GM21529 (cell line): ENCODE data around the gene PRKCB.

Source experiments
- ATAC-seq: cut with Tn5 transposase; IDR thresholded peaks from one replicate; pipeline ENCODE4 v1.9.1; 2021; ENCODE audit not compliant: unreplicated experiment

PRKCB gene

DNA sequence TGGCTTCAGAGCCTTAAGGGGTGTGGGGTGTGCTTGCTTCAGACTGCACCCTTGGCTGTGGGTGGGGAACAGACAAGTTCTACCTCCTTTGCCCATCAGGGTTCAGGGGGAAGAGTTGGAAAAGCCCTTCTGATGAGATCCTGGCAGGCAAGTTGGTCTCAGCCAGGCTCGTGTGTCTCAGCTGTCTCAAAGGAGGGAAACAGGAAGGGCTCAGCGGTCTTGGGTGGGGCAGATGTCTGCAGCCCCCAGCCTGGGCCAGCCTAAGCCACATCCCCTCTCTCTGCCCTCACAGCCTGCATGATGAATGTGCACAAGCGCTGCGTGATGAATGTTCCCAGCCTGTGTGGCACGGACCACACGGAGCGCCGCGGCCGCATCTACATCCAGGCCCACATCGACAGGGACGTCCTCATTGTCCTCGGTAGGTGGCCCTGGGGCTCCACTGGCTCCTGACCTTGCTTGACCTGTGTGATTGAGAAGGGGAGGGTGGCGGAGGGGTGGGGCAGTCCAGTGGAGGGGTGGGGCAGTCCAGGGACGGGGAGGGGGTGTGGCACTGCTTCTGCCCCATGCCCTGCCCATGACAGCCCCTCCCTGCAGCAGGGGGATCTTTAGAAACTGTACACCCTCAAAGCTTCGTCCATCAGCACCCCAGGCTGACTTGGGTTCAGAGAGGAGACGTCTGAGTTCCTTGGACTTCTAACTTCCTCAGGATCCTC, 199.5 kb downstream of the PRKCB start:
- no peak for ATAC-seq

DNA sequence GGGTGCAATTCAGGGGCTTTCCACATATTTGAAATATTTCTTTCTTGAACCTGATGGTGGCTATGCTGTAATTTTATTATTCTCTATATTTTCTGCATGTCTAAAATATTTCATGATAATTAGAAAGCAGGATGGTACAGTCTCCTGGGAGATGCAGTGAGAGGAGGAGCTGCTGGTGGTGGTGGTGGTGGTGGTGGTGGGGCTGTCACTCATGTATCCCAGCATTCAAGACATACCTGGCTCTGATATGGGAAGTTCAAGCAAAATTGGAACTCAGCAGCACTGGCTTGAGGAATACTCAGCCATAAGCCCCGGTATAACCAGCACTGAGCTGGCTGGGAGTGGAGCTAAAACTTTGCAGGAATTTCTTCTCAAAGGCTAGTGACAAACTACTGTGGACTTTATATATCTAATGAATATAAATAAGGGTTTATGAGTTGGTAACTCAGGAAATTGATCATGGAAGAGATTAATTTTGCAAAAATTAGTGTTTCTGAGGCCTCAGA, 200.3 kb downstream of the PRKCB start:
- no peak for ATAC-seq

DNA sequence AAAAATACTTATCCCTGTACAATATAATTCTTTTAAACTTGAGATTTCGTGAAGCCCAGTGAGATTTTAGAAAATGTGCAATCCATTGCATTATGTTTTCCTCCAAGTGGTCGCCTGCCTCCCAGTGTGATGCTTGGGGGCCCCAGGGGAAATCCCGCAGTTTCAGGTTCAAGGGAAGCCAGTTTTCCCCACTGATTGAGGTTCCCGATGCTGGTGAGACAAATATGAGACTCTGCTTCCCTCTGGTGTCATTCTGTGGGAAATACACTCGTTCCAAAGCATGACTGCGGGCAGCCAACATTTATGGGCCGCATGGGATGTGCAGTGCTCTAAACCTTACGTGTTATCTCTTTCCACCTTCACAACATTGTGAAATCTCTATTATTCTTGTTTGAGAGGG, 200.8 kb downstream of the PRKCB start:
- ATAC-seq, result no peak

DNA sequence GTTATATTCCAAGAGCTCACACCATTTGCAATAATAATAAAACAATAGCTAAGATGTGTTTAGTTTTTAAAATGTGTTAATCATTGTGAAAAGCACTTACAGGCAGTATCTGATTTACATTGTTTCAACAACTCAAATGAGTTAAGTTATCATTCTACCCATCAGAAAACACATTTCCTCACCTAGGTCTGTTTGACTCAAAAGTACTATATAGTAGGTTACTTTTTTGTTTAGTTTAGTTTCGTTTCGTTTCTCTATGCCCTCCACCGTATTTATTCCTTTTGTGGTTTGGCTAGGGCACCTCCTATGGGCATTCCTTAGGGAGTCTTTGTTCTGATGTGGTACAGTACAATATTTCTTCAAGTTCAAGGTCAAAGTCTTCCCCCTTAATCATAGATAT, 201.6 kb downstream of the PRKCB start:
- ATAC-seq, result no peak

DNA sequence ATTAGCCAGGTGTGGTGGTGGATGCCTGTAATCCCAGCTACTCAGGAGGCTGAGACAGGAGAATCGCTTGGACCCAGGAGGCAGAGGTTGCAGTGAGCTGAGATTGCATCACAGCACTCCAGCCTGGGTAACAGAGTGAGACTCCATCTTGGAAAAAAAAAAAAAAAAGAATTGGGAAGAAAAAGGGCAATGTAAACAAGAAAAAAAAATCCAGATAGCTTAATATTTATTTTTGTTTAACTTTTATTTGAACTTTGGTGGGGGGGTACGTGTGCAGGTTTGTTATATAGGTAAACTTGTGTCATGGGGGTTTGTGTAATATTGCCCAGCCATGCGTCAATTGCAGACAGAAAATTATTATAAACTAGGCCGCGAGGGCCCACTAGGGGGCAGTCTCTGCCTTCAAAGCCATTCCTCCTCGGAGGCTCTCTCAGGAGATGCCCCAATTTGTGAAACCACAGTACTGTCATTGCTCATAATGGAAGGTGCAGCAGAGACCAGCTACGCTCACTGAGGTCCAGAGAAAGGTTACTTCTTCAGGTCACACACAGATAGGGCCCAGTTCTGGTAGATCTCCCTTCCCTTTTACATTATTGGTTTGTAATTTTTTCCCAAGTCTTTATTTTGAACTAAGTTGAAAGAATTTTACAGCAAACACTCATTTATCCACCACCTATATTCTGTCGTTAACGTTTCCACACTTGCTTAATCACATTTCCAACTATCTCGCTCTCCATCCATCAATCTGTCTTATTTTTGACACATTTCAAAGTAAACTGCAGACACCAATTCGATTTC, 206.2 kb downstream of the PRKCB start:
- peak; percentile 61 for ATAC-seq

DNA sequence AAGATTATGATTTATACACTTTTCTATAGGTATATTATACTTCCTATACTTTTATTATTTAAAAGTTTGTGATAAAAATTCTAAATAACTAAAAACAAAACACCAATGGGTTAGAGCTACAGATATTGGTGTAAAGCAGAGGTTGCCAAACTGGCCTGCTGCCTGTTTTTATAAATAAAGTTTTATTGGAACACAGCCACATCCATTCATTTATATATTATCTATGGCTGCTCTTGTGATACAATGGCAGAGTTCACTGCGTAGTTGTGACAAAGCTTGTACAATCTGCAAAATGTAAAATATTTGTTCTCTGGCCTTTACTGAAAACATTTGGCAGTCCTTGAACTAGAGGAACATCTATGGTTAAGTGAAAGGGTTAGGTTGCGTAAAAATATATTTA, 208.7 kb downstream of the PRKCB start:
- no peak for ATAC-seq

DNA sequence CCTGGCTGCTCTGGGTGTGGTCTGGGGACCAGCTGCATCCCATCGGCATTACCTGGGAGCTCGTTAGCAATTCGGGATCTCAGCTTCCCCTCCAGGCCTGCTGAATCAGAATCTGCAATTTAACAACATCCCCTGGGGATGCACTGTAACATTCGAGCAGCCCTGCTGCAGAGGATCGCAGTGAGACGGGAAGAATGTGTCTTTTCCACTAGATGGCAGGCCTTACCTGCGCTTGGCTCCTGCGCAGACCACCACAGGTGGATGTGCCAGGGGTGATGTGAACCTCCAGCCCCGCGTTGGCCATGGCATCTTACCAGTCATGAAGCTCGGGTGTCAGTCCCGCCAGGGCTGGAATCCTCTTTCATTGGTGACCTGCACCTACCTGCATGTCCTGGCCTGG, 209.9 kb downstream of the PRKCB start:
- ATAC-seq, result no peak

DNA sequence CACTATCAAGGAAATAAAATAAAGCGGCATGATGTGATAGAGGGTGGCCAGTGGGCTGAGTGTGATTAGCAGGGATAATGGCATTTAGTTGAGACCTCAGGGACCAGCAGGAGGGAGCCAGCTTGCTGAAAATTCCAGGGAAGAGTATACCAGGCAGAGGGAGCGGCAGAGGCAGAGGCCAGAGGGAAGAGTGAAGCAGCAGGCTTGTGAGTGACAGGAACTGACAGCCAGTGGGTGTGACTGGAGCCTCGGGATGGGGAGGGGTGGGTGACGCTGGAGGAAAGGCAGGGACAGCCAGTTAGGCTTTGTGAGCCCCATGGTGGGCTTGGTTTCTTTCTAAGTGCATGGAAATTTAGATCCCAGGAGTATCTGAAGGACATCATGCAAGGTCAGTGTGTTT, 210.7 kb downstream of the PRKCB start:
- ATAC-seq, result no peak

DNA sequence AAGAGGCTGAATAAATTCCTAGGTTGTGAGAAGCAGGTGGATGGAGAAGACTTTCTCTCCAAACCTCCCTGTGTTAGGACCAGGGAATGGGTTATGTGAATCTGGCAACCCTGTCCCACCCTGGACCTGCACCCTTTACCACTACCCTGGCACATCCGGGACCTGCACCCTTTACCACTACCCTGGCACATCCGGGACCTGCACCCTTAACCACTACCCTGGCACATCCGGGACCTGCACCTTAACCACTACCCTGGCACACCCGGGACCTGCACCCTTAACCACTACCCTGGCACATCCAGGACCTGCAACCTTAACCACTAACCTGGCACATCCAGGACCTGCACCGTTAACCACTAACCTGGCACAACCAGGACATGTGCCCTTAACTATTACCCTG, 213.3 kb downstream of the PRKCB start:
- ATAC-seq, result no peak

DNA sequence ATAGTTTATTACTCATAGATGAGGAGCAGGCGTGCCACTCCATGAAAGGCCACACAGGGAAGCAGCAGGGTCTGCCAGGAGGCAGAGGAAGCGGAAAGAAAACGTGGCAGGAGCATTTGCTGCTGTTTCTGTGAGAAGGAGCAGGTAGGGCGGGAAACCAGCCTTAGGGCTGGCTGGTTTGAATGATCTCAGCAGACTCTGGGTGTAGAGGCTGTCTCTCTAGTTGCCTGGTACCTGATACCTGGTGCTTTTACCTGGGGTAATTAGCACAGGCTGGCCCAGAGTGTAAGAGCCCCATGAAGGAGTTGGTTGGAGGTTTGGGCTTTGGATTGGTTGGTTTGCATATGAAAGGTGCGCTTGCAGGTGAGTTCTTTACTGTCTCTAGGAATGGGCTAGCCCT, 215.3 kb downstream of the PRKCB start:
- ATAC-seq, result no peak

DNA sequence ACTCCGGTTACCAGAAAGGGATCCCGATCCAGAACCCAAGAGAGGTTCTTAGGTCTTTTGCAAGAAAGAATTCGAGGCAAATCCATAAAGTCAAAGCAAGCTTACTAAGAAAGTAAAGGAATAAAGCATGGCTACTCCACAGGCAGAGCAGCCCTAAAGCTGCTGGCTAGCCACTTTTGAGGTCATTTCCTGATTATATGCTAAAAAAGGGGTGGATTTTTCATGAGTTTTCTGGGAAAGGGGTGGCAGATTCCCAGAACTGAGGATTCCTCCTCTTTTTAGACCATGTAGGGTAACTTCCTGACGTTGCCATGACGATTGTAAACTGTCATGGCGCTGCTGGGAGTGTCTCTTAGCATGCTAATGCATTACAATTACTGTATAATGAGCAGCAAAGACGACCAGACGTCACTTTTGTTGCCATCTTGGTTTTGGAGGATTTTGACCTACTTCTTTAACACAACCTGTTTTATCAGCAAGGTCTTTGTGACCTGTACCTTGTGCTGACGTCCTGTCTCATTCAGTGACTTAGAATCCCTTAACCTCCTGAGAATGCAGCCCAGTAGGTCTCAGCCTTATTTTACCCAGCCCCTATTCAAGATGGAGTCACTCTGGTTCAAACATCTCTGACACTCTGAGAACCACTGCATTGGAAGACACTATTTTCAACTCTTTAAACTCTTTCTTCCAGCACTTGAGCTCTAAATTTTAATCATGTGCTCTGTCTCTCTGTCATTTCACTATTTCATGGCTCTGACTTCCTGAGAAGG, 216.7 kb downstream of the PRKCB start:
- ATAC-seq, result no peak

DNA sequence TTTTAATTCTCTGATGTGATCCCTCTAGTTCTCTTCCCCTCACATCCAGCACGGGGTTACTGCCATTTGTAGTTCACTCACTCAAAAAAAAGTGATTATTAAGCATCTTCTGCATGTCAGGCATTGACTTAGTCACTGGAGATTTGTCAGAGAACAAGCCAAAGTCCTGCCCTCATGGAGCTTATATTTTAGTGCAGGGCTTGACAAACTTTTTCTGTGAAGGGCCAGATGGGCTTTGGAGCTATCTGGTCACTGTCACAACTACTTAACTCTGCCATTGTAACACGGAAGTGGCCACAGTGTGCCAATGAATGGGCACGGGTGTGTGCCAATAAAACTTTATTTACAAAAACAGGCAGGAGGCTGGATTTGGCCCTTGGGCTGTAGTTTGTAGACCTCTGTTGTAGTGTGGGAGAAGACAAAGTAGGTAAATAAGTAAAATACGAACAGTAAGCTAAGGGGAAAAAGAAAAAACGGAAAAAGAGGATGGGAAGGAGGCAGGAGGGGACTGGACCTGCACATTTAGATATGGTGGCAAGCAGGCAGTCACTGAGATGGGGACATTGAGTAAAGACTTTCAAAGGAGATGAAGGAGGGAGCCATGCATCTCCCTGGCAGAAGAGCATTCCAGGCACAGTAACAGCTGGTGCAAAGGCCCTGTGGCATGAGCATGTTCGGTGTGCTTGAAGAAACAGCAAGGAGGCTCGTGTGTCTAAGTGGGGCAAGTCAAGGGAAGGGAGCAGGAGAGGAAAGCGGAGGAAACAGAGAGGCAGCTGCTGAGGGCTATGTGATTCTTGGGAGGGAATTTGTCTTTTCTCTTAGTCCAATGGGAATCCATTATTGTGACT, 217.5 kb downstream of the PRKCB start:
- no peak for ATAC-seq

DNA sequence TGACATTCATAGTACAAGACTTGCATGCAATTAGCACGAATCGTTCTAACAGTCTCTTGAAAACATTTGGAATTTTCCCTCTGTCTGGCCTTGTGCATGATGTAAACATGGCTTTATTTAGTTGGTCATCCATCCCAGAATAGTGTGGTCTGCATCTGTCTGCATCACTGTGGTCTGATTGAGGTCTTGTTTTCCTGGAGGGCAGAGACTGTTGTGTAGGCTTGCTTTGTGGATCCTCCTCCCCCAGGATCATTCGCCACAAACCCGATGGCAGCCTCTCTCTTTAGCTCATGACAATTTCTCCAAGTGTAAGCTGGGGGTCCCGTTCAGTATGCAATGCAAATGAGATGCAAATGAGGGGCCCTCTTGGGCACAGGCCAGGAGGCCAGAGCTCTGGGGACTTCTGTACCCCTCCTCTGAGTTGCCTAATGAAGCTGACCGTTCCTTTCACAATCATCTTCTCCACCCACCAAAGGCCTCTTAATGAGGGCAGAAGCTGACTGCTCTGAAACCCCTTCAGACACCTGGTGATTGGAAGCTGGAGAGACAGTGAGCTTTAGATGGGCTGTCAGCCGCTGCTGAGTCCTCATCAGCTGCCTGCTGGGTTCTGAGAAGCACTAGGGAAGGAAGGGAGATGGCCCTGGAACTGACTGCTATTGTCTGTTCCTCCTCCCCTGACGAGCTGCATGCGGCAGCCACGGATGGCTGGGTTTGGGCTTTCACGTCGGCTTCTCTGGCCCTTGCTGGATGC, 219.1 kb downstream of the PRKCB start:
- no peak for ATAC-seq

DNA sequence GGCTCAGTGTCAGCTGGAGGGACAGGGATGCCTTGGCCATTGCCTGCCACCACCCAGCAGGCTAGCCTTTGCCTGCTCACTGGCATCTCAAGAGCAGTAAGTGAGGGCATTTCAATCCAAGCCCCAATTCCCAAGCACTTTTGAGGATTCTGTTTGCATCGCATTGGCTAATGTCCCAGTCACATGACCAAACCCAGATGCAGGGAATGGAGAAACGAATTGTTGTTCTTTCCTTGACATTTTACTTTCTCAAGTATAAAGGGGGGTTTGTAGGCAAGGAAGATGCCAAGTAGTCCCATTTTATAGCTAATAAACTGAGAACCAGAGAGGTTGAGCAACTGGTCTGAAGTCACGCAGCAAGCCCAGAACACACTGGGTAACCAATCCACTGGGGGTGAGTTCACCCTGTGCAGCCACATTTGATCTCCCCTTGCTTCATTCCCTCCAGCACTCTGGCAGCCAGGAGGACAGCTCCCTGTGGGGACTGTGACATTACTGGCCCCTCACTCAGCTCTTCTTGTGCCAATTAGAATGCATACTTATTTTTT, 226.6 kb downstream of the PRKCB start:
- no peak for ATAC-seq

DNA sequence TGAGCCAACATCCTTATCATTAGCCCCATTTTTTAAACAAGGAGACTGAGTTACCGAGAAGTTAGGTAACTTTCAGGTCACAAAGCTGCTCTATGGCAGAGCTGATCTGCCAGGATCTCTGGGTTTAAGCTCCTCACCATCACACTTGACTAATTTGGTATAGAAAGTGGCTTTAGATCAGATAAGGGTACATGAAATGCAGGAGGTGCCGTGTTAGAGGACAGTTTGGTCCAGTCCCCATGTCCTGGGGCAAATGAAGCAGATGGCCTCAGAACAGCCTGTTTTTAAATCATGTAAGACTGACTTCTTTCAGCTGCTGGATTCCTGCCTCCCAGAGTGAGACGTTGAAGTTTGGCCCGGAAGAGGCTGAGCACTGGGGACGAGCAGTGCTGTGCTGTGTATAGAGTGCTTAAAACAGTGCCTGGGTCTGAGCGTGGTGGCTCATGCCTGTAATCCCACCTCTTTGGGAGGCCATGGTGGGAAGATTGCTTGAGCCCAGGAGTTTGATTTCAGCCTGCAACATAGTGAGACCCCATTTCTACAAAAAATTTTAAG, 233.3 kb downstream of the PRKCB start:
- no peak for ATAC-seq

DNA sequence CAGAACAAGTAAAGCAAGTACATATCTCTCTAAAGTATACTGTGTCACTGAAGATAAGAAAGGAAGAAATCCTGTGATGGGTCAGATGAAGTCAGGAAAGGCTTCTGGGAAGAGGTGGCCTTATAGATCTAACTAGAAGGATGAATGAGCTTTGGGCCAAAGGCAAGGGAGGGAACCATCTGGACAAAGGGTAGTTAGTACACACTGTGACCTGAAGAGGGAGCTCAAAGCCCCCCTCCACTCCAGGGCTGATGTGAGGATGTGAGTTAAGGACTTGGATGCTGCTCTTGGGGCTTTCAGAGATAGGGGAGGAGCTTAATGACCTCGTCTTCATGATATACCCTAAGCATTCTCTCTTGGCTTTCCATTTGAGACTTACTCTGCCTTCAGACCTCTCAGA, 235.1 kb downstream of the PRKCB start:
- no peak for ATAC-seq

DNA sequence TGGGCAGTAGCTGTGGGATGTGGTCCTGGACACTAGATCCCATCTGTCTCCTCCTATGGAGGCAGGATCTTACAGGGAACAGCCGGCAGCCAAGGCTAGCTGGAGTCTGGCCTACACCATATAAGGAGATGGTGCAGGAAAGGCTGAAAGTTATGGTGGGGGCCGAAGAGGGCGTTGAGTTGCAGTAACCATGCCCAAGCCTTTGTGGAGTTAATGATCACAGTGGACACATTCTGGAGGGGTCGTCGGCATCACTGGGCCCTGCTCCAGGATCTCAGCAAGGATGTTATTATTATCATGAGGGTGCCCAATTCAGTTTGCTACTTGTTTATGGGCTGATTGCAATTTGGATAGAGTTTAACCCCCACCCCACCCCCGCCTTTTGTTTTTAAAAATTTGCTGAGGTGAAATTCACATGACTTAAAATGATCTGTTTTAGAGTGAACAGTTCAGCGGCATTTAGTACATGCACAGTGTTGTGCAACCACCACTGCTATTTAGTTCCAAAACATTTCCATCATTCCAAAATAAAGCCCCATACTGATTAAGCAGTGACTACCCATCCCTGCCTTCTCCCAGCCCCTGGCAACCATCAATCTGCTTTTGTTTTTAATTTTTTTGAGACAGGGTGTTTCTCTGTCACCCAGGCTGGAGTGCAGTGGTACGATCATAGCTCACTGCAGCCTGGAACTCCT, 236.0 kb downstream of the PRKCB start:
- no peak for ATAC-seq

DNA sequence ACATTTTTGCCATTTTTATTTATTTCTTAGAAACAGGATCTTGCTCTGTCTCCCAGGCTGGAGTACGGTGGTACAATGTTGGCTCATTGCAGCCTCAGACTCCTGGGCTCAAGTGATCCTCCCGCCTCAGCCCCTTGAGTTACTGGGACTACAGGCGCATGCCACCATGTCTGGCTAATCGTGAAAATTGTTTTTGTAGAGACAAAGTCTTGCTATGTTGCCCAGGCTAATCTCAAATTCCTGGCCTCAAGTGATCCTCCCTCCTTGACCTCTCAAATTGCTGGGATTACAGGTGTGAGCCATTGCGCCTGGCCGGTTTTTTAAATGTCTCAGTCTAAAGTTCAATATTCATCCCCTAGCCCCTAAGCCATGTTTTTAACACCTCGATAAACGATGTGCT, 237.5 kb downstream of the PRKCB start:
- ATAC-seq, result no peak

DNA sequence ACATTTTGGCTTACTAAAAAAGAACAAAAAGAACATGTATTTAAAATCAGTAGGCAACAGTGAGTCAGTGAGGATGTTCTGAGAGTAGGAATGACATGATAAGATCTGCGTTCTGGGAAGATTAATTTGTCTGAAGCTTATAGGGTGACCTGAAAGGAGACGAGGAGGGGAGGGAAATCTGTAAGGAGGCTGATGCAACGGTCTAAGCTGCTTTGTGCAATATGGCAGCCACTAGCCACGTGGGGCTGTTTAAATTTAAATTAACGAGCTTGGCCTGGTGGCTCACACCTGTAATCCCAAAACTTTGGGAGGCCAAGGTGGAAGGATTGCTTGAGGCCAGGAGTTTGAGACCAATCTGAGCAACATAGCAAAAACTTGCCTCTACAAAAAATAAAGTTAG, 238.8 kb downstream of the PRKCB start:
- no peak for ATAC-seq
